ENCODE measurements around the gene SEMA5B.

SEMA5B gene

GRCh38 chr3:123008840-123009239, 18.7 kb downstream of the SEMA5B start:
- TF ChIP-seq POLR2AphosphoS5 (IDR thresholded peaks at IDR 0.05; ENCODE audit: low read depth, low read length) (no peak), TAF1 (IDR thresholded peaks at IDR 0.05; ENCODE audit: borderline replicate concordance, insufficient read depth, low read length) (no peak), SIN3A (IDR thresholded peaks at IDR 0.05; ENCODE audit: borderline replicate concordance, insufficient read depth, low read length) (no peak), REST (IDR thresholded peaks at IDR 0.05; ENCODE audit: insufficient read depth in 1 of 2, low read depth in 2 of 2, low read length in 2 of 2) (no peak), FOXP2 (optimal IDR thresholded peaks at IDR 0.05; ENCODE audit: borderline replicate concordance, extremely low read depth, extremely low read length, insufficient read depth) (no peak)

- TF ChIP-seq FOXP2 (optimal IDR thresholded peaks at IDR 0.05; ENCODE audit: borderline replicate concordance, extremely low read depth, extremely low read length, insufficient read depth) (no peak), REST (IDR thresholded peaks at IDR 0.05; ENCODE audit: insufficient read depth in 1 of 2, low read depth in 2 of 2, low read length in 2 of 2) (no peak), SIN3A (IDR thresholded peaks at IDR 0.05; ENCODE audit: borderline replicate concordance, insufficient read depth, low read length) (no peak), TAF1 (IDR thresholded peaks at IDR 0.05; ENCODE audit: borderline replicate concordance, insufficient read depth, low read length) (no peak), POLR2AphosphoS5 (IDR thresholded peaks at IDR 0.05; ENCODE audit: low read depth, low read length) (no peak)
Measured at GRCh38 chr3:123006609-123007008, 21.0 kb downstream of the SEMA5B start.

- TF ChIP-seq SIN3A (IDR thresholded peaks at IDR 0.05; ENCODE audit: borderline replicate concordance, insufficient read depth, low read length): no peak
- no peak for TF ChIP-seq FOXP2 (optimal IDR thresholded peaks at IDR 0.05; ENCODE audit: borderline replicate concordance, extremely low read depth, extremely low read length, insufficient read depth)
- no peak for TF ChIP-seq TAF1 (IDR thresholded peaks at IDR 0.05; ENCODE audit: borderline replicate concordance, insufficient read depth, low read length)
- no peak for TF ChIP-seq REST (IDR thresholded peaks at IDR 0.05; ENCODE audit: insufficient read depth in 1 of 2, low read depth in 2 of 2, low read length in 2 of 2)
- no peak for TF ChIP-seq POLR2AphosphoS5 (IDR thresholded peaks at IDR 0.05; ENCODE audit: low read depth, low read length)
Measured at GRCh38 chr3:123005291-123005690, 22.3 kb downstream of the SEMA5B start.

- TF ChIP-seq SIN3A (IDR thresholded peaks at IDR 0.05; ENCODE audit: borderline replicate concordance, insufficient read depth, low read length) (no peak), FOXP2 (optimal IDR thresholded peaks at IDR 0.05; ENCODE audit: borderline replicate concordance, extremely low read depth, extremely low read length, insufficient read depth) (no peak), TAF1 (IDR thresholded peaks at IDR 0.05; ENCODE audit: borderline replicate concordance, insufficient read depth, low read length) (no peak), REST (IDR thresholded peaks at IDR 0.05; ENCODE audit: insufficient read depth in 1 of 2, low read depth in 2 of 2, low read length in 2 of 2) (no peak), POLR2AphosphoS5 (IDR thresholded peaks at IDR 0.05; ENCODE audit: low read depth, low read length) (no peak)
Measured at GRCh38 chr3:123004201-123004918, 23.2 kb downstream of the SEMA5B start.

Measured in PFSK-1 (cell line).